SK-N-MC (cell line): ENCODE measurements around the gene DOCK8.
"Not testable (repeated sequence)": the region's sequence is repeated elsewhere in the genome, so short reads cannot be mapped to it uniquely, and the experiment has no call there.

Experiments used
- DNase-seq: peaks from one replicate; pipeline ENCODE4 v3.0.0-alpha.2; 2011; ENCODE audit warnings: low read depth, low spot score
- H3K27ac ChIP-seq: fragments of 200-600 bp; sonication (generic); 2 replicates; pipeline ENCODE4 v1.5.1; 2016; ENCODE audit warnings: mixed run types
- H3K36me3 ChIP-seq: fragments of 200-600 bp; sonication (generic); 2 replicates; pipeline ENCODE4 v1.6.1; 2017; ENCODE audit warnings: antibody characterized with exemption, low read length, mixed read lengths; ENCODE audit not compliant: insufficient read depth
- H3K4me3 ChIP-seq: fragments of 200-600 bp; sonication (generic); 2 replicates; pipeline ENCODE4 v1.5.1; 2016
- H3K9ac ChIP-seq: fragments of 200-600 bp; sonication (generic); 2 replicates; pipeline ENCODE4 v1.8.0; 2017; ENCODE audit warnings: mixed run types, mixed read lengths; ENCODE audit not compliant: insufficient read length
- H3K9me3 ChIP-seq: fragments of 200-600 bp; sonication (generic); 2 replicates; pipeline ENCODE4 v1.6.1; 2017; ENCODE audit warnings: low read depth, mild to moderate bottlenecking, antibody characterized with exemption, low read length, moderate library complexity, mixed read lengths
- EZH2 ChIP-seq: fragments of 200-600 bp; sonication (generic); IDR thresholded peaks from one replicate; pipeline ENCODE4 v1.6.1; 2017; ENCODE audit warnings: antibody characterized with exemption
- FOXP2 ChIP-seq: optimal IDR thresholded peaks from 2 replicates; pipeline ENCODE3; 2011; ENCODE audit warnings: mild to moderate bottlenecking, moderate library complexity; ENCODE audit not compliant: insufficient read depth; ENCODE audit errors: extremely low read length, control extremely low read depth
- POLR2AphosphoS5 ChIP-seq: IDR thresholded peaks from 2 replicates; pipeline ENCODE4 v1.6.1; 2012; ENCODE audit warnings: mild to moderate bottlenecking, low read depth, low read length, borderline replicate concordance

Gene DOCK8

DNA sequence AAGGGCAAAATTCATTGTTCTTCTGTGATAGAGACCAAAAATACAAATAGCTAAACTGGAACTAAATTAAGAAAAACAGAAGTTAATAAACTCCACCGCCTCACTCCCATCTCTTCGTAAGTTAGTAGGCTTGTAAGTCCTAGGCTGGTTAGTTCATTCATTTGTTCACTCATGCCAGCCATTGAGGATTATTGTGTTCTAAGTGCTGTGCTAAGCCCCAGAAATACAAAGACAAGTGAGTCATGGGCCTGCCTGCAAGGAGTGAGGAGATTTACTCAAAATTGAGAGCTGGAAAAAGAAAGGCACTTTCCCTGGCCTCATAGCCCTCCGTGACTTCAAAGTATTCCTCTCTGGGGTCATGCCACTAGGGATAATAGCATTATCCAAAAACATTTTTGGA lies 8.5 kb downstream of the DOCK8 start:
- Histone ChIP-seq H3K9me3 (no peaks in the 10 kb centered on the region), H3K27ac (no peak overlapping the region), H3K4me3 (no peak overlapping the region), H3K9ac (no peak overlapping the region), H3K36me3 (no peaks in the 10 kb centered on the region)
- DNase-seq: no peak
- TF ChIP-seq POLR2AphosphoS5 (no peak), FOXP2 (no peak), EZH2 (no peak)

DNA sequence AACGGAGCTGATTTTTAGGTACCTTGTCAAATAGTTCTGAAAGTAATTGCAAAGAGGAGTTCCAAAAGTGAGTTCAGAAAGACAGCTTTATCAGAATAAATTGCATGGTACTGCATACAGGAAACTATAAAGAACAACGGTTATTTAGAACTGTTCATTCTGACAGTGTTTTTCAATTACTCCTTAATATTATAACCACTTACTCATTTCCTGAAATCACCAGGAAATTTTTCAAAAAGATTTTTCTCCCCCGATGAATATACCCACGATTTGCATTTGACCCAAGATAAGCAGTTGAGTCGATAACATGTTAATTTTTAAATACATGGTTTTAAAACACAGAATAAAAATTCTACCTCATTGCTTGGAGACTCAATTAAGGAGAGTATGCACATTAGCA lies 9.4 kb downstream of the DOCK8 start:
- no peaks in the 10 kb centered on the region for H3K9me3 ChIP-seq
- H3K4me3 ChIP-seq: no peak overlapping the region
- H3K9ac ChIP-seq: no peak overlapping the region
- no peak overlapping the region for H3K27ac ChIP-seq
- H3K36me3 ChIP-seq: no peaks in the 10 kb centered on the region
- DNase-seq: no peak
- TF ChIP-seq EZH2: no peak
- TF ChIP-seq POLR2AphosphoS5: no peak
- TF ChIP-seq FOXP2: no peak

DNA sequence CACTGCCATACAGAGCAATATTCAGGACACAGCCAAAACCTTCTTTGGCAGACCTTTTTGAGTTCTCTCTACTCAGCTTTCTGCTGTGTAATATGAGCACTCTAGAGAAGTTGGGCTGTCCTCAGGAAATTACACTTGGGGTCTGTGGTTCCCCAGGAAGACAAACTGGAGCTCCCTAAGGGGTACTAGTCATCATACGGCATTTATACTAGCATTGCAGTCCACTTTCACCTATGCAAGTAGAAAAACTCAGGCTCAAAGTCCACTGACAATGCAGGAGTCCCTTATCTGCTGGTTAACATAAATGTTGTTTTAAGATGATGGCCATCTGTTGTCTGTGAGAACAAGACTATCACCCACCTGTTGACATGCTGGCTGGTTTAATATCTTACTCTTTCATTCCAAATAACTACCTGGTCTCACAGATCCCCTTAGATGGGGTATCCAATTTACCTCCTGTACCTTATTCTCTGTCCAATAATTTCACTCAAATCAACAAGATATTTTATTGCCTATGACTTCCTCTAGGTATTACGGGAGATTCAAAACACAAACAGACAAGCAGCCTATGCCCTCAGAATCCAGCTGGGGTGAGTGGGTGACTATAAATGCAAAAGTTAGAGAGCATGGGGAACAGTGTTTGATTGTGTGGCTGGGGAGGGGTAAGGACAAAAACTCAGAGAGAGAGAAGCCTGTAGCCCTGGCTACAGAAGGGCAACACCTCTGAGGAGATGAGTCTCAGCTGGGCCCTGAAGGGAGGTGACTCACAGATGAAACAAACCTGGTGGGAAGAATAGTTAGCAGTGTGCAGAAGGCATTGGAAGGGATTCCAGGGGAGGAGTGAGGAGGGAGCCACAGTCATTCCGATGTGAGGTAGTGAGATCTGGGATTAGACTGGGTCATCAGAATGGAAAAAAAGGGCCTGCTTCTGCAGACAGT lies 10.2 kb downstream of the DOCK8 start:
- Histone ChIP-seq H3K36me3 (no peaks in the 10 kb centered on the region), H3K9me3 (no peaks in the 10 kb centered on the region), H3K9ac (no peak overlapping the region), H3K27ac (no peak overlapping the region), H3K4me3 (no peak overlapping the region)
- DNase-seq: no peak
- TF ChIP-seq FOXP2: no peak
- no peak for TF ChIP-seq EZH2
- no peak for TF ChIP-seq POLR2AphosphoS5

DNA sequence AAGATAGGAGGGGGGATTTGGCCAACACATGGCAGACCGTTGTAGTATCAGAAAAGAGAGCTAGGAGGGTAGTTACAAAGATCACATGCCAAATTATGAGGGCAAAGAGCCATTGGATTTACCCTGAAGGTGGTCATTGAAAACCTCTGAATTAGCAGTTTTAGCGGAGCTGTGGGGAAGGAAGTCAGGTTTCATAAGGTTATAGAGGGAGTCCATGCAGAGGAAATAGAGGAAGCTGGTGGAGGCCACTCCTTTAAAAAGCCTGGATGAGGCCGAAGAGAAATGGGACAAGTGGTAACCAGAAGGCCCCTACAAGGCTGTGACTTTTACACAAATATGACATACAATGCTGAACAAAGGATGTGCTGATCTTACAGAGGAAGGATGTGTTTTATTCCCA lies 13.2 kb downstream of the DOCK8 start:
- TF ChIP-seq POLR2AphosphoS5: no peak
- no peak for TF ChIP-seq FOXP2
- TF ChIP-seq EZH2: no peak
- Histone ChIP-seq H3K9ac (no peak overlapping the region), H3K4me3 (no peak overlapping the region), H3K36me3 (no peaks in the 10 kb centered on the region), H3K27ac (no peak overlapping the region), H3K9me3 (no peaks in the 10 kb centered on the region)
- DNase-seq: no peak

DNA sequence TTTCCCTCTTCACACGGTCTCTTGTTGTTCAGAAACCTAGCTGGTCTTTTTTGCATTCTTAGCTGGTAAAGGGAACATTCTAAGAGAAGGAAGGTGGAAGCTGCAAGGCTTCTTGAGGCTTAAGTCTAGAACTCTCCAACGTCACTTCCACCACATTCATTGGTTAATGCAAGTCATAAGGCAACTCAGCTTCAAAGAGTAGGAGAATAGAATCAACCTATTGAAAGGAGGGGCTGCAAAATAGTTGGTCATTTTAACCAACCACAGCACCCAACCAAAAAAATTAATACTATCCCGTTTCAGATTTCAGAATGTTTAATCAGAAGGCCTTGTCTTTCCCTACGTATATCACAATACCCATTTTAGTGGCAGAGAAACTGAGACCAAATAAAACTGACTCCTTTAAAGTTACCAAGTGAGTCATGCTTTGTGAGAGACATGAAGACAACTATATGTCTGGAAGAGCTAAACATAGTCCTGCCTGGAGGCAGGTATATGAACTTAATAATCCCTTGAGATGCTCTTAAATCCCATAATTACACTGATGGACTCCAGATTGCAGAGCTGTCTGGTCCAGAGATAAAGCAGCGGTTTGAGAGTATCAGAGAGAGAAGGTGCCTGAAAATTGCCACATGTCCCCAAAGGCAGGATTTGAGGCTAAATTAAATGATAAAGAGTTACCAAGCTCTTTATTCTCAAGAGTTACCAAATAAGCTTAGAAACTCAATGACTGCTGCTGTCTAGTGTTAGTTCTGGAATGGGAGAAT lies 14.4 kb downstream of the DOCK8 start:
- no peak for TF ChIP-seq FOXP2
- TF ChIP-seq EZH2: no peak
- no peak for TF ChIP-seq POLR2AphosphoS5

DNA sequence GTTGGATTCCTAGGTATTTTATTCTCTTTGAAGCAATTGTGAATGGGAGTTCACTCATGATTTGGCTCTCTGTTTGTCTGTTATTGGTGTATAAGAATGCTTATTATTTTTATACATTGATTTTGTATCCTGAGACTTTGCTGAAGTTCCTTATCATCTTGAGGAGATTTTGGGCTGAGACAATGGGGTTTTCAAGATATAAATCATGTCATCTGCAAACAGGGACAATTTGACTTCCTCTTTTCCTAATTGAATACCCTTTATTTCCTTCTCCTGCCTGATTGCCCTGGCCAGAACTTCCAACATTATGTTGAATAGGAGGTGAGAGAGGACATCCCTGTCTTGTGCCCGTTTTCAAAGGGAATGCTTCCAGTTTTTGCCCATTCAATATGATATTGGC lies 17.0 kb downstream of the DOCK8 start:
- H3K27ac ChIP-seq, H3K4me3 ChIP-seq, H3K9me3 ChIP-seq, H3K9ac ChIP-seq, DNase-seq, H3K36me3 ChIP-seq: not testable (repeated sequence)

More for the DNA sequence above, 14.4 kb downstream of the DOCK8 start:
- Histone ChIP-seq H3K9me3 (no peaks in the 10 kb centered on the region), H3K4me3 (no peak overlapping the region), H3K36me3 (no peaks in the 10 kb centered on the region), H3K27ac (no peak overlapping the region), H3K9ac (no peak overlapping the region)
- DNase-seq: no peak

DNA sequence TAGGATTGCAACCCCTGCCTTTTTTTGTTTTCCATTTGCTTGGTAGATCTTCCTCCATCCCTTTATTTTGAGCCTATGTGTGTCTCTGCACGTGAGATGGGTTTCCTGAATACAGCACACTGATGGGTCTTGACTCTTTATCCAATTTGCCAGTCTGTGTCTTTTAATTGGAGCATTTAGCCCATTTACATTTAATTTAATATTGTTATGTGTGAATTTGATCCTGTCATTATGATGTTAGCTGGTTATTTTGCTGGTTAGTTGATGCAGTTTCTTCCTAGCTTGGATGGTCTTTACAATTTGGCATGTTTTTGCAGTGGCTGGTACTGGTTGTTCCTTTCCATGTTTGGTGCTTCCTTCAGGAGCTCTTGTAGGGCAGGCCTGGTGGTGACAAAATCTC lies 19.0 kb downstream of the DOCK8 start:
- not testable (repeated sequence) for H3K36me3 ChIP-seq, H3K27ac ChIP-seq, H3K4me3 ChIP-seq, H3K9me3 ChIP-seq, H3K9ac ChIP-seq, DNase-seq

DNA sequence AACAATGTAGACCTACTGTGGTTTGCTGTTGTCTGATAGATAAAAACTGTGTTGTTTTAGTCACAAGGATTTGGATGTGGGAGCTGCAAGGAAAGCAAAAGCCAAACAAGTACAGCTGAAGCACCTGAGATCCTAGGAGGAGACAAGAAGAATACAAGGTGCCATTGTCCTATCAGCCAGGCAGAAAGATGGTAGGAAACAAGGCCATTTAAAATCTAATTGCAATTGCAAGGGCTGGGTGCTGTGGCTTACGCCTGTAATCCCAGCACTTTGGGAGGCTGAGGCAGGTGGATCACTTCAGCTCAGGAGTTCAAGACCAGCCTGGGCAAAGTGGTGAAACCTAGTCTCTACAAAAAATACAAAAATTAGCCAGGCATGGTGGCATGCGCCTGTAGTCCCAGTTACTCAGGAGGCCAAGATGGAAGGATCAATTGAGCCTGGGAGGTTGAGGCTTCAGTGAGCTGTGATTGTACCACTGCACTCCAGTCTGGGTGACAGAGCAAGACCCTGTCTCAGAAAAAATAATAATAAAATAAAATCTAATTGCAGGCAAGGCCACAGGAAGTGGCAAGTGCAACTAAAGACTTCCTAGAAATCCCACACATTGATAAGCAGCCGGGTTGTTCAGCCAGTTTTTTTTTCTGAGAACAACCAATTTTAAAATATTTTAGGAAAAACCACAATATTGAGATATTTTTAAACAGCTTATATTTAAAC lies 22.6 kb downstream of the DOCK8 start:
- Histone ChIP-seq H3K9me3 (no peaks in the 10 kb centered on the region), H3K4me3 (no peak overlapping the region), H3K9ac (no peak overlapping the region), H3K36me3 (no peaks in the 10 kb centered on the region), H3K27ac (no peak overlapping the region)
- TF ChIP-seq FOXP2 (no peak), EZH2 (no peak), POLR2AphosphoS5 (no peak)
- no peak for DNase-seq
